Rectal smooth muscle tissue (tissue), 1 donor: Measurements from ENCODE around the gene SEMA4D.

Source experiments
- H3K27ac ChIP-seq: one replicate; pipeline ENCODE4 v1.7.0; 2013; ENCODE audit warnings: low read depth, low read length, inconsistent platforms
- H3K27me3 ChIP-seq: one replicate; pipeline ENCODE4 v1.7.0; 2013; ENCODE audit warnings: low read length; ENCODE audit not compliant: control insufficient read depth, insufficient read depth
- H3K36me3 ChIP-seq: one replicate; pipeline ENCODE4 v1.7.0; 2013; ENCODE audit warnings: low read length; ENCODE audit not compliant: control insufficient read depth, insufficient read depth
- H3K4me1 ChIP-seq: one replicate; pipeline ENCODE4 v1.7.0; 2013; ENCODE audit warnings: low read length; ENCODE audit not compliant: control insufficient read depth, insufficient read depth
- H3K4me3 ChIP-seq: one replicate; pipeline ENCODE4 v1.7.0; 2013; ENCODE audit warnings: low read length
- H3K9ac ChIP-seq: one replicate; pipeline ENCODE4 v1.7.0; 2013; ENCODE audit warnings: low read length

Gene SEMA4D

GRCh38 chr9:89452561-89452960, 45.4 kb downstream of the SEMA4D start:
- Histone ChIP-seq H3K27ac (no peak overlapping the region), H3K4me1 (no peaks in the 10 kb centered on the region), H3K36me3 (no peaks in the 10 kb centered on the region), H3K4me3 (no peak overlapping the region), H3K27me3 (no peaks in the 10 kb centered on the region), H3K9ac (no peak overlapping the region)

GRCh38 chr9:89450213-89450612, 47.7 kb downstream of the SEMA4D start:
- H3K27ac ChIP-seq, result no peak overlapping the region
- H3K4me3 ChIP-seq, result no peak overlapping the region
- no peaks in the 10 kb centered on the region for H3K27me3 ChIP-seq
- H3K4me1 ChIP-seq, result no peaks in the 10 kb centered on the region
- no peaks in the 10 kb centered on the region for H3K36me3 ChIP-seq
- H3K9ac ChIP-seq, result no peak overlapping the region

GRCh38 chr9:89449261-89449671, 48.6 kb downstream of the SEMA4D start:
- no peaks in the 10 kb centered on the region for H3K27me3 ChIP-seq

GRCh38 chr9:89448821-89449220, 49.1 kb downstream of the SEMA4D start:
- H3K27ac ChIP-seq, result no peak overlapping the region
- no peaks in the 10 kb centered on the region for H3K27me3 ChIP-seq
- H3K4me1 ChIP-seq, result no peaks in the 10 kb centered on the region
- H3K4me3 ChIP-seq, result no peak overlapping the region
- no peaks in the 10 kb centered on the region for H3K36me3 ChIP-seq
- H3K9ac ChIP-seq, result no peak overlapping the region

More at GRCh38 chr9:89449261-89449671, 48.6 kb downstream of the SEMA4D start:
- Histone ChIP-seq H3K27ac (no peak overlapping the region), H3K4me1 (no peaks in the 10 kb centered on the region), H3K9ac (no peak overlapping the region), H3K36me3 (no peaks in the 10 kb centered on the region), H3K4me3 (no peak overlapping the region)

- H3K4me1 ChIP-seq, result no peaks in the 10 kb centered on the region
- H3K27ac ChIP-seq, result no peak overlapping the region
- no peaks in the 10 kb centered on the region for H3K36me3 ChIP-seq
- H3K27me3 ChIP-seq, result no peaks in the 10 kb centered on the region
- H3K9ac ChIP-seq, result no peak overlapping the region
- no peak overlapping the region for H3K4me3 ChIP-seq
These were observed 49.5 kb downstream of the SEMA4D start for GRCh38 chr9:89448381-89448780.

GRCh38 chr9:89447416-89447815, 50.5 kb downstream of the SEMA4D start:
- H3K36me3 ChIP-seq, result no peaks in the 10 kb centered on the region
- H3K27ac ChIP-seq, result no peak overlapping the region
- no peak overlapping the region for H3K9ac ChIP-seq
- H3K4me1 ChIP-seq, result no peaks in the 10 kb centered on the region
- no peaks in the 10 kb centered on the region for H3K27me3 ChIP-seq
- no peak overlapping the region for H3K4me3 ChIP-seq

GRCh38 chr9:89446961-89447310, 51.0 kb downstream of the SEMA4D start:
- no peaks in the 10 kb centered on the region for H3K27me3 ChIP-seq
- H3K4me3 ChIP-seq, result no peak overlapping the region
- no peaks in the 10 kb centered on the region for H3K4me1 ChIP-seq
- H3K36me3 ChIP-seq, result no peaks in the 10 kb centered on the region
- no peak overlapping the region for H3K27ac ChIP-seq
- H3K9ac ChIP-seq, result no peak overlapping the region

- H3K9ac ChIP-seq, result no peak overlapping the region
- H3K27ac ChIP-seq, result no peak overlapping the region
- H3K4me1 ChIP-seq, result no peaks in the 10 kb centered on the region
These were observed 51.5 kb downstream of the SEMA4D start for GRCh38 chr9:89446261-89446960.

GRCh38 chr9:89445801-89446251, 52.1 kb downstream of the SEMA4D start:
- H3K36me3 ChIP-seq, result no peaks in the 10 kb centered on the region
- H3K27me3 ChIP-seq, result no peaks in the 10 kb centered on the region
- H3K9ac ChIP-seq, result no peak overlapping the region
- no peak overlapping the region for H3K27ac ChIP-seq
- no peaks in the 10 kb centered on the region for H3K4me1 ChIP-seq
- H3K4me3 ChIP-seq, result no peak overlapping the region

More at GRCh38 chr9:89446261-89446960, 51.5 kb downstream of the SEMA4D start:
- no peaks in the 10 kb centered on the region for H3K36me3 ChIP-seq
- no peak overlapping the region for H3K4me3 ChIP-seq
- no peaks in the 10 kb centered on the region for H3K27me3 ChIP-seq

- H3K27ac ChIP-seq, result no peak overlapping the region
- no peaks in the 10 kb centered on the region for H3K4me1 ChIP-seq
- H3K36me3 ChIP-seq, result no peaks in the 10 kb centered on the region
- H3K4me3 ChIP-seq, result no peak overlapping the region
- no peaks in the 10 kb centered on the region for H3K27me3 ChIP-seq
- no peak overlapping the region for H3K9ac ChIP-seq
These were observed 52.8 kb downstream of the SEMA4D start for GRCh38 chr9:89444925-89445765.

- no peak overlapping the region for H3K9ac ChIP-seq
- no peaks in the 10 kb centered on the region for H3K36me3 ChIP-seq
- no peaks in the 10 kb centered on the region for H3K27me3 ChIP-seq
- no peak overlapping the region for H3K4me3 ChIP-seq
- H3K27ac ChIP-seq, result no peak overlapping the region
- H3K4me1 ChIP-seq, result no peaks in the 10 kb centered on the region
These were observed 53.6 kb downstream of the SEMA4D start for GRCh38 chr9:89444274-89444673.

- H3K4me1 ChIP-seq, result no peaks in the 10 kb centered on the region
- no peaks in the 10 kb centered on the region for H3K27me3 ChIP-seq
- no peak overlapping the region for H3K4me3 ChIP-seq
- no peak overlapping the region for H3K9ac ChIP-seq
- no peak overlapping the region for H3K27ac ChIP-seq
- no peaks in the 10 kb centered on the region for H3K36me3 ChIP-seq
These were observed 54.7 kb downstream of the SEMA4D start for GRCh38 chr9:89442981-89443814.
